ENCODE data around the gene BCL11B.

BCL11B gene

DNA sequence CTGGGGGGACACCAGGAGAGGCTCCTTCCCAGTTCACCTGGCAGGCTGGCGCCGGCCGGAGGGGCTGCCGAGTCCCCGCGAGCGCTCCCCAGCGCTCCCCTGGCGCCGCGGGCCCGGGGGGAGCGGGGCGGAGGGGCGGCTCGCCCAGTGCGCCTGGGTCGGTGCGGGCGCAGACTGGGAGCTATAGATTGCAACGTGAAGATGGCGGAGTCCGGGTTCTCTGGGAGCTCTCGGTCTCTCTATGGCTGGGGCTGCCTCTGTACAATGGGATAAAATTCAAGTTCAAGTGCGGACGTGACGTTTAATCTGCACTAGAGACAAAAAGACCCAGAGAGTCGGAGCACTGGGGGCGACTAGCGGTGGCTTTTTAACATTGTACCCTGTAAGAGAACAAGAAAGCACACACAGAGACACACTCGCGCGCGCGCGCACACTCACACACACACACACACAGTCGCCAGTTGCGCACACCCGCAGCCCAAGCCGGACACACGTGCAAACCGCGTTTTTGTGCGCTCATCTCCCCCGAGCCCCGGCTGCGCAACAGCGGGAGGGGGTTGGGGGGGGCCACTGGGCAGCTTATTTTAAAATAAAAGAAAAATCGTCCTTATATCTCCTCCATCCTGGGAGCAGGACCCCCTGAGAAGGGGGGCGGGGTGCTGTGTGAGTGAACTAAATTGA lies at the start of gene BCL11B:
Gene BCL11B, minus strand, starts transcription at position 247 of the 681 bp plus-strand sequence. CDS start 979 bp downstream, outside the sequence.
- POLR2A ChIA-PET = interaction anchor here (1.4 to 1.6 kb wide), 3 partner anchors 18 to 149 kb away, joined by 4 to 7 read pairs (median 6); no protein-coding TSS in a partner anchor
- peak; percentile 63 for DNase-seq (ENCODE audit: extremely low spot score)
- CTCF ChIA-PET = interaction anchor here (0.7 to 1.0 kb wide), 3 partner anchors 10 to 1952 kb away, joined by 3 to 5 read pairs (median 4); no protein-coding TSS in a partner anchor
- TF ChIP-seq SP1 (IDR thresholded peaks at IDR 0.05) = no peak
- TF ChIP-seq FOXM1 (IDR thresholded peaks at IDR 0.05; ENCODE audit: borderline replicate concordance) = no peak
- TF ChIP-seq L3MBTL2 (conservative IDR thresholded peaks at IDR 0.05) = peak; percentile 49
- TF ChIP-seq CTBP1 (IDR thresholded peaks at IDR 0.05; ENCODE audit: borderline replicate concordance) = 0 out of 2 replicates have a peak, but pooled peaks have one; percentile 30

DNA sequence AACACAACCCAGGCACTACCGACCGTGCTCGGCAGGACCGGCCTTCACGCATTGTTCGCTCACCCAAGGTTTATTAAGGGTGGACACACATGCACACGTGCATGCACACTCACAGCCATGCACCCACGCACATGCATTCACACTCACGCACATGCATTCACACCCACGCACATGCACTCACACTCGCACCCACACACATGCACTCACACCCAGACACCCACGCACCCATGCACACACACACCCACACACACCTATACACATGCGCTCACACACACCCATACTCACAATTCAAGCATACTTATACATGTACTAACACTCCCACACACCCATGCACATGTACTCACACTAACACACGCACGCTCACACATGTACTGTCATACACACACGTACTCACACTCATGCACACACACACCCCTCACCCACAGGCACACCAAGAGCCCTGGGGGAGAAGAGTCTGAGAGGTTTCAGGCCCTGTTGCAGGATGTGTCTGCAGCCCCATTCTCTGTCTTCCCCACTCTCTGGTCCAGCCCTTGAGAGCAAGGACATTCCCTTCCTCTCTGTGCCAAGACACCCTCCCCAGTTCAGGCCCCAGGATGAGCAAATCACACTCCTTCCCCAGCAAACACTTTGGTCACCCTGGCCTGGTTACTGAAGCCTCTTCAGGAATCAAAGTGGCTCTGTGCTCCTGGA lies 49.4 kb upstream of the BCL11B start:
- no peak for DNase-seq (ENCODE audit: extremely low spot score)
- CTCF ChIA-PET = interaction anchor here (1.1 to 1.7 kb wide), 4 partner anchors 13 to 95 kb away, joined by 3 to 14 read pairs (median 10); no protein-coding TSS in a partner anchor
- TF ChIP-seq HDGF (IDR thresholded peaks at IDR 0.05; ENCODE audit: borderline replicate concordance) (no peak), TARDBP (IDR thresholded peaks at IDR 0.05) (no peak), ELF4 (IDR thresholded peaks at IDR 0.05) (no peak), SP1 (IDR thresholded peaks at IDR 0.05) (no peak), BHLHE40 (IDR thresholded peaks at IDR 0.05; ENCODE audit: borderline replicate concordance) (no peak), CTBP1 (IDR thresholded peaks at IDR 0.05; ENCODE audit: borderline replicate concordance) (no peak), NFRKB (IDR thresholded peaks at IDR 0.05) (no peak)
- TF ChIP-seq, protein P1, sequence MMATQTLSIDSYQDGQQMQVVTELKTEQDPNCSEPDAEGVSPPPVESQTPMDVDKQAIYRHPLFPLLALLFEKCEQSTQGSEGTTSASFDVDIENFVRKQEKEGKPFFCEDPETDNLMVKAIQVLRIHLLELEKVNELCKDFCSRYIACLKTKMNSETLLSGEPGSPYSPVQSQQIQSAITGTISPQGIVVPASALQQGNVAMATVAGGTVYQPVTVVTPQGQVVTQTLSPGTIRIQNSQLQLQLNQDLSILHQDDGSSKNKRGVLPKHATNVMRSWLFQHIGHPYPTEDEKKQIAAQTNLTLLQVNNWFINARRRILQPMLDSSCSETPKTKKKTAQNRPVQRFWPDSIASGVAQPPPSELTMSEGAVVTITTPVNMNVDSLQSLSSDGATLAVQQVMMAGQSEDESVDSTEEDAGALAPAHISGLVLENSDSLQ (IDR thresholded peaks at IDR 0.05) = no peak
- POLR2A ChIA-PET = no interaction called here

- POLR2A ChIA-PET = no interaction called here
- DNase-seq (ENCODE audit: extremely low spot score) = peak; percentile 5
- CTCF ChIA-PET = interaction anchor here (0.6 to 1.7 kb wide), 13 partner anchors 10 to 95 kb away, joined by 3 to 14 read pairs (median 4); no protein-coding TSS in a partner anchor
- TF ChIP-seq FOXK2 (IDR thresholded peaks at IDR 0.05) = no peak
- no peak for TF ChIP-seq FOXA1 (IDR thresholded peaks at IDR 0.05)
- TF ChIP-seq ZNF384 (IDR thresholded peaks at IDR 0.05) = no peak
These were observed 48.7 kb upstream of the BCL11B start for GRCh38 chr14:99320621-99321235.

GRCh38 chr14:99320105-99320572 lies 48.1 kb upstream of the BCL11B start:
- TF ChIP-seq BHLHE40 (IDR thresholded peaks at IDR 0.05; ENCODE audit: borderline replicate concordance) = no peak
- TF ChIP-seq NFRKB (IDR thresholded peaks at IDR 0.05) = no peak
- no peak for TF ChIP-seq CTBP1 (IDR thresholded peaks at IDR 0.05; ENCODE audit: borderline replicate concordance)
- TF ChIP-seq HDGF (IDR thresholded peaks at IDR 0.05; ENCODE audit: borderline replicate concordance) = no peak
- no peak for TF ChIP-seq L3MBTL2 (conservative IDR thresholded peaks at IDR 0.05)
- no peak for TF ChIP-seq TARDBP (IDR thresholded peaks at IDR 0.05)
- TF ChIP-seq ZNF384 (IDR thresholded peaks at IDR 0.05) = no peak
- no peak for TF ChIP-seq ELF4 (IDR thresholded peaks at IDR 0.05)
- TF ChIP-seq FOXK2 (IDR thresholded peaks at IDR 0.05) = no peak
- TF ChIP-seq FOXA1 (IDR thresholded peaks at IDR 0.05) = no peak
- no peak for TF ChIP-seq SUZ12 (IDR thresholded peaks at IDR 0.05)
- no peak for TF ChIP-seq SP1 (IDR thresholded peaks at IDR 0.05)
- TF ChIP-seq LEF1 (IDR thresholded peaks at IDR 0.05; ENCODE audit: borderline replicate concordance) = no peak
- TF ChIP-seq, protein P1 (IDR thresholded peaks at IDR 0.05) = no peak
- no peak for TF ChIP-seq ARNT (IDR thresholded peaks at IDR 0.05)
- no peak for TF ChIP-seq FOXM1 (IDR thresholded peaks at IDR 0.05; ENCODE audit: borderline replicate concordance)
- DNase-seq (ENCODE audit: extremely low spot score) = peak; percentile 88
- POLR2A ChIA-PET = interaction anchor here (0.6 to 0.7 kb wide), 2 partner anchors 16 to 96 kb away, joined by 3 read pairs; no protein-coding TSS in a partner anchor
- CTCF ChIA-PET = interaction anchor here (0.6 to 1.7 kb wide), 30 partner anchors 9 to 343 kb away, joined by 3 to 14 read pairs (median 4); no protein-coding TSS in a partner anchor

DNA sequence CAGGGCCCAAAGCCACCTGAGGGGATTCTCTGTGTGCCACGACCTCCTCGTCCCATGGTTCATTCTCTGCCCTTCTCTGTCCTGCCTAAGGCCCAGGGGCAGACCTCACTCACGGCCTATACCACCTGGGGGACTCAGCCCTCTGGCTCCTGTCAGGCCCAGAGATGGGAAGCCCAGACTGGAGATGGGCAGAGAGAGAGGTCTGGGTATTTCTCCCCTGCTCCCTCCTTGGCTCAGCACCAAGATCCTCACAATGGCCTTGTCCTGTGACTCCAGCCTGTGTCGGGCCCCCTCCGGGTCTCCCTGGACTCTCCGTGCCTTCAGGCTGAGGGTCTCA lies 46.9 kb upstream of the BCL11B start:
- DNase-seq (ENCODE audit: extremely low spot score) = no peak
- POLR2A ChIA-PET = no interaction called here
- CTCF ChIA-PET = interaction anchor here (0.6 to 1.1 kb wide), 3 partner anchors 60 to 99 kb away, joined by 3 to 5 read pairs (median 3); no protein-coding TSS in a partner anchor

More for the DNA sequence above, 46.9 kb upstream of the BCL11B start:
- TF ChIP-seq L3MBTL2 (conservative IDR thresholded peaks at IDR 0.05) (no peak), LEF1 (IDR thresholded peaks at IDR 0.05; ENCODE audit: borderline replicate concordance) (no peak), BHLHE40 (IDR thresholded peaks at IDR 0.05; ENCODE audit: borderline replicate concordance) (no peak), SP1 (IDR thresholded peaks at IDR 0.05) (no peak), TARDBP (IDR thresholded peaks at IDR 0.05) (no peak), SUZ12 (IDR thresholded peaks at IDR 0.05) (no peak), ELF4 (IDR thresholded peaks at IDR 0.05) (no peak), FOXK2 (IDR thresholded peaks at IDR 0.05) (no peak), ARNT (IDR thresholded peaks at IDR 0.05) (no peak), HDGF (IDR thresholded peaks at IDR 0.05; ENCODE audit: borderline replicate concordance) (no peak), CTBP1 (IDR thresholded peaks at IDR 0.05; ENCODE audit: borderline replicate concordance) (no peak), FOXM1 (IDR thresholded peaks at IDR 0.05; ENCODE audit: borderline replicate concordance) (no peak), ZNF384 (IDR thresholded peaks at IDR 0.05) (no peak)

Measured in HEK293T (cell line).